K562 (cell line): ENCODE measurements around the gene CDC23. TPM values are rescaled to one million over a fixed set of nuclear protein-coding genes. Genes with fewer than 3 reads are reported as not detected.

Experiments
- ATAC-seq: fragments of 200-7000 bp; cut with Tn5 transposase; 3 replicates; pipeline ENCODE4 v1.9.1; 2020; ENCODE audit warnings: moderate library complexity
- BruUV-seq: library from RNA; stranded (reverse); fragments of 400-500 nt; replicated peaks from 2 replicates; lab custom pipeline; 2021; lab: Mats Ljungman, UMichigan
- CTCF ChIA-PET: fragments of 300-600 bp; formaldehyde crosslinking; extraction: SDS; loops from one replicate; lab custom pipeline; 2021; ENCODE audit warnings: low intra/inter-chr PET ratio; lab: Yijun Ruan, JAX
- POLR2A ChIA-PET: fragments of 300-600, 350-650 bp; sonication (Branson Sonifier 250); formaldehyde crosslinking; extraction: SDS; loops from one replicate; lab custom pipeline; 2021; ENCODE audit warnings: antibody characterized with exemption, inconsistent platforms; lab: Yijun Ruan, JAX
- DNase-seq, 4 experiments: peaks; one replicate each; pipeline versions ENCODE4 v3.0.0 to v3.0.0-alpha.2; 2011 to 2018; ENCODE audit warnings: low spot score in 3 of 4, mixed read lengths in 3 of 4; ENCODE audit errors: extremely low read depth in 1 of 4
- FAIRE-seq: peaks from 2 replicates; lab custom pipeline; 2011; peaks lifted over from hg19 to GRCh38; lab: Jason Lieb, UNC
- H2AFZ ChIP-seq: 2 replicates; pipeline ENCODE4 v1.6.0; 2011; ENCODE audit warnings: low read depth, low read length, control low read depth, inconsistent platforms
- H3K27ac ChIP-seq: fragments of 200-600 bp; 3 replicates; pipeline ENCODE4 v1.8.0; 2011; ENCODE audit warnings: low read depth, mild to moderate bottlenecking, control low read depth, inconsistent platforms, low read length, moderate library complexity, mixed read lengths; ENCODE audit errors: extremely low read depth
- H3K27me3 ChIP-seq, 2 experiments: fragments of 300-600 bp in 1 of 2; 2 replicates in 1 of 2; 3 replicates in 1 of 2; pipeline versions ENCODE4 v1.6.0 to v1.8.0; 2011; ENCODE audit warnings: inconsistent platforms in 2 of 2, low read length in 2 of 2, mild to moderate bottlenecking in 1 of 2, mixed read lengths in 1 of 2, moderate library complexity in 1 of 2; ENCODE audit not compliant: control insufficient read depth in 2 of 2, insufficient read depth in 2 of 2
- H3K36me3 ChIP-seq: fragments of 300-600 bp; 3 replicates; pipeline ENCODE4 v1.8.0; 2011; ENCODE audit warnings: mild to moderate bottlenecking, low read length, inconsistent platforms; ENCODE audit not compliant: control insufficient read depth, insufficient read depth
- H3K4me1 ChIP-seq, 2 experiments: fragments of 200-600 bp in 1 of 2; replicated peaks in 1 of 2; 2 replicates in 1 of 2; 3 replicates in 1 of 2; pipeline versions ENCODE4 v1.5.1 to v1.8.0; 2011; ENCODE audit warnings: inconsistent platforms in 2 of 2, low read length in 2 of 2, mild to moderate bottlenecking in 1 of 2, mixed read lengths in 1 of 2, moderate library complexity in 1 of 2; ENCODE audit not compliant: control insufficient read depth in 2 of 2, insufficient read depth in 2 of 2
- H3K4me2 ChIP-seq: 2 replicates; pipeline ENCODE4 v1.6.1; 2011; ENCODE audit warnings: low read length, control low read depth, inconsistent platforms, mixed read lengths; ENCODE audit not compliant: insufficient read depth
- H3K4me3 ChIP-seq: fragments of 200-600 bp; sonication (generic), shearing (Covaris generic); 2 replicates; pipeline ENCODE4 v1.5.1; 2016; ENCODE audit warnings: control low read depth, inconsistent platforms
- H3K79me2 ChIP-seq: fragments of 200-600 bp; 3 replicates; pipeline ENCODE4 v1.8.0; 2011; ENCODE audit warnings: low read length, inconsistent platforms; ENCODE audit not compliant: control insufficient read depth, insufficient read depth
- H3K9ac ChIP-seq, 2 experiments: 2 replicates each; pipeline versions ENCODE4 v1.6.0 to v1.6.1; 2011; ENCODE audit warnings: low read depth in 2 of 2, low read length in 2 of 2, control low read depth in 1 of 2, inconsistent platforms in 1 of 2, mild to moderate bottlenecking in 1 of 2, mixed read lengths in 1 of 2; ENCODE audit not compliant: insufficient read depth in 1 of 2
- H3K9me1 ChIP-seq: one replicate; pipeline ENCODE4 v1.6.0; 2011; ENCODE audit warnings: inconsistent platforms, mild to moderate bottlenecking, low read length, moderate library complexity; ENCODE audit not compliant: control insufficient read depth, insufficient read depth
- H3K9me3 ChIP-seq: replicated peaks from 2 replicates; pipeline ENCODE4 v1.5.1; 2011; ENCODE audit warnings: low read depth, low read length, inconsistent platforms; ENCODE audit not compliant: control insufficient read depth, insufficient read depth
- H4K20me1 ChIP-seq: replicated peaks from 2 replicates; pipeline ENCODE4 v1.6.1; 2011; ENCODE audit warnings: low read length, inconsistent platforms, mixed read lengths; ENCODE audit not compliant: control insufficient read depth, insufficient read depth
- BACH1 ChIP-seq: fragments of 200-800 bp; sonication (Bioruptor generic); IDR thresholded peaks from 2 replicates; pipeline ENCODE4 v1.6.1; 2016; ENCODE audit warnings: missing genetic modification characterization, missing compliant biosample characterization
- CREM ChIP-seq: IDR thresholded peaks from 2 replicates; pipeline ENCODE4 v1.6.1; 2014; ENCODE audit warnings: antibody characterized with exemption, low read depth
- ETV5 ChIP-seq: sonication (generic); formaldehyde crosslinking; IDR thresholded peaks from 2 replicates; pipeline ENCODE4 v1.4.0; 2020; ENCODE audit warnings: low read depth, mild to moderate bottlenecking, missing genetic modification reagents
- HIVEP1 ChIP-seq: fragments of 250-450 bp; sonication (Bioruptor Pico); IDR thresholded peaks from 2 replicates; pipeline ENCODE4 v1.4.0; 2020; ENCODE audit warnings: mild to moderate bottlenecking
- IFI16 ChIP-seq: fragments of 250-450 bp; sonication (Bioruptor Pico); IDR thresholded peaks from 2 replicates; pipeline ENCODE4 v2.1.2; 2022; ENCODE audit warnings: mild to moderate bottlenecking, inconsistent platforms
- NCOA6 ChIP-seq: fragments of 450-650 bp; IDR thresholded peaks from 2 replicates; pipeline ENCODE4 v1.6.1; 2017; ENCODE audit warnings: mild to moderate bottlenecking
- NELFE ChIP-seq: IDR thresholded peaks from 2 replicates; pipeline ENCODE4 v1.6.1; 2011; ENCODE audit warnings: mild to moderate bottlenecking; ENCODE audit not compliant: insufficient read depth, insufficient read length
- STAG1 ChIP-seq: sonication (generic); formaldehyde crosslinking; IDR thresholded peaks from 2 replicates; pipeline ENCODE4 v1.5.0; 2020; ENCODE audit warnings: missing genetic modification reagents, borderline replicate concordance
- TCF7 ChIP-seq: sonication (generic); IDR thresholded peaks from 2 replicates; pipeline ENCODE4 v1.6.1; 2016; ENCODE audit warnings: antibody characterized with exemption, borderline replicate concordance
- ZNF184 ChIP-seq: sonication (generic); formaldehyde crosslinking; IDR thresholded peaks from 2 replicates; pipeline ENCODE4 v1.5.0; 2020; ENCODE audit warnings: missing genetic modification reagents
- ZNF561 ChIP-seq: fragments of 450-650 bp; formaldehyde crosslinking; conservative IDR thresholded peaks from 2 replicates; pipeline ENCODE4 v1.4.0; 2020; ENCODE audit warnings: mild to moderate bottlenecking, moderate library complexity
- WGBS: fragments of 100-300 bp; shearing (Covaris generic); methylation state at CpG from one replicate; pipeline ENCODE4 v1.1.6; 2016; ENCODE audit warnings: low coverage, mixed read lengths; ENCODE audit not compliant: insufficient coverage; ENCODE audit errors: missing lambda C conversion rate; 5-methylcytosine and 5-hydroxymethylcytosine counted together
- in situ Hi-C: fragments of 300-500 bp; cut with MboI; formaldehyde crosslinking; loops from 4 replicates; pipeline ENCODE4 v1.15.0; 2018; ENCODE audit warnings: inconsistent platforms, mixed read lengths
- intact Hi-C: fragments of 100-400 bp; cut with micrococcal nuclease; formaldehyde crosslinking; loops from 2 replicates; pipeline ENCODE4 v1.14.2; 2022
- polyA plus RNA-seq, 8 experiments: library from polyadenylated mRNA; depleted of rRNA in 4 of 8; stranded (reverse) in 5 of 8; unstranded in 3 of 8; fragments of >200 nt; fragmentation: Nextera tagmentation in 2 of 8; fragmentation: Illumina TruSeq in 1 of 8; extraction: Ambion mirVana in 2 of 8; extraction: Trizol in 1 of 8; gene quantifications; 2 replicates each; pipeline versions ENCODE4 v1.2.1 to v1.2.3, GENCODE V29; 2011 to 2014; ENCODE audit warnings: inconsistent platforms in 1 of 8, missing spikeins in 1 of 8
- total RNA-seq, 7 experiments: library from RNA; depleted of rRNA in 6 of 7; stranded (reverse); fragments of >200 nt in 6 of 7; fragmentation: Illumina TruSeq in 2 of 7; extraction: Trizol in 2 of 7; gene quantifications; 2 replicates each; pipeline versions ENCODE4 v1.2.1 to v1.2.3, GENCODE V29; 2011 to 2021; ENCODE audit warnings: low replicate concordance in 1 of 7
- TF ChIP-seq, protein P1 (sequence below), 2 experiments: fragments of 450-650 bp in 1 of 2; sonication (generic) in 1 of 2; formaldehyde crosslinking; conservative IDR thresholded peaks; 2 replicates each; pipeline versions ENCODE4 v1.4.0 to v1.8.1; 2020 to 2022; ENCODE audit warnings: mild to moderate bottlenecking in 1 of 2, missing genetic modification reagents in 1 of 2
- TF ChIP-seq, protein P2 (sequence below): fragments of 450-650 bp; IDR thresholded peaks from 2 replicates; pipeline ENCODE4 v1.6.1; 2016; ENCODE audit warnings: low read depth, mild to moderate bottlenecking, moderate library complexity
- TF ChIP-seq, protein P3 (sequence below): sonication (generic); formaldehyde crosslinking; IDR thresholded peaks from 2 replicates; pipeline ENCODE4 v1.8.0; 2022; ENCODE audit warnings: mild to moderate bottlenecking, missing genetic modification reagents, borderline replicate concordance

Gene CDC23
- total and polyA plus RNA-seq, 9 of the 15 experiments (the other 6 are each of a cell fraction or from before 2014, with no cell fraction given) = 34.5 to 157 (median 65.5) TPM

DNA sequence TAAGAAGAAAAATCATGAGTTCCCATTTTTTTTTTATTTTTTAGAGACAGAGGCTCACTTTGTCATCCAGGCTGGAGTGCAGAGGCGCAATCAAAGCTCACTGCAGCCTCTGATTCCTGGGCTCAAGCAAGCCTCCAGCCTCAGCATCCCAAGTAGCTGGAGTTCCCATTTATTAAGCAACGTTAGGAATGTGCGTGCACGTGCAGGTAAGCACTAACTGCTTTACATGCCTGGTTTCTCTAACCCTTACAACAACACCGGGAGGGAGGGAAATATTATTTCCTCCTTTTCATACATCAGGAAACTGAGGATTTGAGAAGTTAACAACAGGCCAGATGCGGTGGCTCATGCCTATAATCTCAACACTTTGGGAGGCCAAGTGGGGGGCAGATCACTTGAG is 16.3 kb upstream of the CDC23 start:
- 39% methylated on average over 6 of the region's 6 CpGs for WGBS
- Histone ChIP-seq H3K27me3 (peaks cover 0 to 5% of the 10 kb centered on the region in 2 experiments; a peak in 2 of 5 replicates), H3K9me3 (0 out of 2 replicates have a peak, but pooled peaks cover 3% of the 10 kb centered on the region), H3K36me3 (no peaks in the 10 kb centered on the region), H3K79me2 (no peaks in the 10 kb centered on the region), H2AFZ (no peak overlapping the region), H3K9me1 (no peaks in the 10 kb centered on the region), H3K4me3 (no peak overlapping the region), H3K9ac (no peak overlapping the region), H3K27ac (no peak overlapping the region), H3K4me1 (peaks cover 4 to 5% of the 10 kb centered on the region in 2 experiments; a peak in 2 of 5 replicates), H4K20me1 (no peaks in the 10 kb centered on the region), H3K4me2 (no peak overlapping the region)
- BruUV-seq = no TSS peak
- in situ Hi-C loops = no loop called here
- FAIRE-seq (no peak), ATAC-seq (no peak), DNase-seq (no peak)
- ChIA-PET POLR2A (interaction anchor here (0.9 to 1.5 kb wide), 2 partner anchors 20 to 110 kb away, joined by 3 read pairs; no protein-coding TSS in a partner anchor), CTCF (no interaction called here)
- intact Hi-C loops = no loop called here
- TF ChIP-seq, protein P1, sequence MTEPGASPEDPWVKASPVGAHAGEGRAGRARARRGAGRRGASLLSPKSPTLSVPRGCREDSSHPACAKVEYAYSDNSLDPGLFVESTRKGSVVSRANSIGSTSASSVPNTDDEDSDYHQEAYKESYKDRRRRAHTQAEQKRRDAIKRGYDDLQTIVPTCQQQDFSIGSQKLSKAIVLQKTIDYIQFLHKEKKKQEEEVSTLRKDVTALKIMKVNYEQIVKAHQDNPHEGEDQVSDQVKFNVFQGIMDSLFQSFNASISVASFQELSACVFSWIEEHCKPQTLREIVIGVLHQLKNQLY (CRISPR knock-in tag; conservative IDR thresholded peaks at IDR 0.05) = no peak

DNA sequence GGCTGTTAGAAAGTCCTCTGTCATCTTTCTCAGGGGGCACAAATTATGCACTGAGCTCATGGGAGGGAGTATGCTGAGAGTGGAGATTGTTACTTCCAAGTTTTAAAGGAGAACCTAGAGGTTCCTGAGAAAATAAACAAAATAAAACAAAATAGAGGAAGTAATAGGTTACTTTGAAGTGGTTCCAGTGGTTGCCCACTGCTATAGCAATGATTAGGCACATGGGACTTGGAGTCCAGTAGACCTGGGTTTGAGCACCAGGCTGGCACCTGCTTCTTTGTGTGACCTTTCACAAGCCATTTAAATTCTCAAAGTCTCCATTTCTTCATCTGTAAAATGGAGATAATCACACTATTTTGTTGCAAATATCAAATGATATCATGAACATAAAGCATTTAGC is 13.8 kb upstream of the CDC23 start:
- no peak for ATAC-seq
- no peak overlapping the region for H3K27ac ChIP-seq
- ChIA-PET CTCF (no interaction called here), POLR2A (interaction anchor here (1.1 kb wide), 1 partner anchor 10 kb away, joined by 4 read pairs; no protein-coding TSS in a partner anchor)
- H4K20me1 ChIP-seq = no peaks in the 10 kb centered on the region
- intact Hi-C loops (no loop called here), in situ Hi-C loops (no loop called here)
- FAIRE-seq = no peak
- H3K4me2 ChIP-seq = no peak overlapping the region
- no peak for DNase-seq
- H3K4me1 ChIP-seq = peaks cover 4 to 9% of the 10 kb centered on the region in 2 experiments; a peak in 3 of 5 replicates
- no peaks in the 10 kb centered on the region for H3K9me1 ChIP-seq
- BruUV-seq = no TSS peak
- H3K36me3 ChIP-seq = no peaks in the 10 kb centered on the region
- no peak overlapping the region for H3K4me3 ChIP-seq
- no peak overlapping the region for H2AFZ ChIP-seq
- no peaks in the 10 kb centered on the region for H3K27me3 ChIP-seq
- no peaks in the 10 kb centered on the region for H3K79me2 ChIP-seq
- 0 out of 2 replicates have a peak, but pooled peaks cover 3% of the 10 kb centered on the region for H3K9me3 ChIP-seq
- no peak overlapping the region for H3K9ac ChIP-seq
- TF ChIP-seq STAG1 = no peak
- TF ChIP-seq IFI16 = no peak
- TF ChIP-seq, protein P2, sequence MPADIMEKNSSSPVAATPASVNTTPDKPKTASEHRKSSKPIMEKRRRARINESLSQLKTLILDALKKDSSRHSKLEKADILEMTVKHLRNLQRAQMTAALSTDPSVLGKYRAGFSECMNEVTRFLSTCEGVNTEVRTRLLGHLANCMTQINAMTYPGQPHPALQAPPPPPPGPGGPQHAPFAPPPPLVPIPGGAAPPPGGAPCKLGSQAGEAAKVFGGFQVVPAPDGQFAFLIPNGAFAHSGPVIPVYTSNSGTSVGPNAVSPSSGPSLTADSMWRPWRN = no peak
- no peak for TF ChIP-seq ZNF561
- TF ChIP-seq, protein P3, sequence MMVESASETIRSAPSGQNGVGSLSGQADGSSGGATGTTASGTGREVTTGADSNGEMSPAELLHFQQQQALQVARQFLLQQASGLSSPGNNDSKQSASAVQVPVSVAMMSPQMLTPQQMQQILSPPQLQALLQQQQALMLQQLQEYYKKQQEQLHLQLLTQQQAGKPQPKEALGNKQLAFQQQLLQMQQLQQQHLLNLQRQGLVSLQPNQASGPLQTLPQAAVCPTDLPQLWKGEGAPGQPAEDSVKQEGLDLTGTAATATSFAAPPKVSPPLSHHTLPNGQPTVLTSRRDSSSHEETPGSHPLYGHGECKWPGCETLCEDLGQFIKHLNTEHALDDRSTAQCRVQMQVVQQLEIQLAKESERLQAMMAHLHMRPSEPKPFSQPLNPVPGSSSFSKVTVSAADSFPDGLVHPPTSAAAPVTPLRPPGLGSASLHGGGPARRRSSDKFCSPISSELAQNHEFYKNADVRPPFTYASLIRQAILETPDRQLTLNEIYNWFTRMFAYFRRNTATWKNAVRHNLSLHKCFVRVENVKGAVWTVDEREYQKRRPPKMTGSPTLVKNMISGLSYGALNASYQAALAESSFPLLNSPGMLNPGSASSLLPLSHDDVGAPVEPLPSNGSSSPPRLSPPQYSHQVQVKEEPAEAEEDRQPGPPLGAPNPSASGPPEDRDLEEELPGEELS (CRISPR knock-in tag) = no peak
- no peak for TF ChIP-seq ZNF184 (CRISPR knock-in tag)
- TF ChIP-seq ETV5 (CRISPR knock-in tag) = no peak
- no peak for TF ChIP-seq NELFE
- TF ChIP-seq CREM = no peak
- TF ChIP-seq HIVEP1 (CRISPR knock-in tag) = no peak
- TF ChIP-seq BACH1 (tag) = no peak
- no peak for TF ChIP-seq TCF7
- TF ChIP-seq NCOA6 = no peak
